H1 (cell line): ENCODE measurements around the gene OR52K2. TPM values are rescaled to one million over a fixed set of nuclear protein-coding genes. Genes with fewer than 3 reads are reported as not detected.
"Not testable (repeated sequence)": the region's sequence is repeated elsewhere in the genome, so short reads cannot be mapped to it uniquely, and the experiment has no call there.

ENCODE experiments used
- CTCF ChIA-PET: fragments of 300-600 bp; sonication (Branson Sonifier 250); formaldehyde crosslinking; loops from one replicate; lab custom pipeline; 2021; ENCODE audit not compliant: partially characterized antibody; lab: Charles Lee
- POLR2A ChIA-PET: fragments of 300-600 bp; sonication (Branson Sonifier 250); formaldehyde crosslinking; loops from one replicate; lab custom pipeline; 2021; ENCODE audit warnings: inconsistent platforms; ENCODE audit not compliant: partially characterized antibody; lab: Charles Lee
- DNase-seq, 2 experiments: peaks; one replicate each; pipeline versions ENCODE4 v3.0.0 to v3.0.0-alpha.2; 2010 to 2022; ENCODE audit warnings: low spot score in 2 of 2, low read depth in 1 of 2, mixed read lengths in 1 of 2
- FAIRE-seq: peaks from 2 replicates; lab custom pipeline; 2011; peaks lifted over from hg19 to GRCh38; lab: Jason Lieb, UNC
- H2AFZ ChIP-seq: 2 replicates; pipeline ENCODE4 v1.8.1; 2012; ENCODE audit warnings: low read length, inconsistent platforms
- H2AK5ac ChIP-seq: 2 replicates; pipeline ENCODE4 v1.6.1; 2013; ENCODE audit warnings: low read depth, low read length
- H2BK120ac ChIP-seq: replicated peaks from 2 replicates; pipeline ENCODE3; 2013; ENCODE audit warnings: low read depth, low read length, inconsistent platforms
- H2BK12ac ChIP-seq: 2 replicates; pipeline ENCODE4 v1.6.1; 2013; ENCODE audit warnings: low read depth, low read length
- H2BK15ac ChIP-seq: 2 replicates; pipeline ENCODE4 v1.6.1; 2013; ENCODE audit warnings: low read length
- H2BK20ac ChIP-seq: 2 replicates; pipeline ENCODE4 v1.6.1; 2013; ENCODE audit warnings: low read length
- H2BK5ac ChIP-seq: 2 replicates; pipeline ENCODE4 v1.6.1; 2013; ENCODE audit warnings: low read depth, low read length
- H3K14ac ChIP-seq: 2 replicates; pipeline ENCODE4 v1.6.1; 2013; ENCODE audit warnings: inconsistent platforms; ENCODE audit not compliant: insufficient read length
- H3K18ac ChIP-seq: 2 replicates; pipeline ENCODE4 v1.6.1; 2013; ENCODE audit warnings: low read length; ENCODE audit errors: extremely low read depth
- H3K23ac ChIP-seq: 2 replicates; pipeline ENCODE4 v1.6.1; 2013; ENCODE audit warnings: inconsistent platforms; ENCODE audit not compliant: insufficient read length
- H3K23me2 ChIP-seq: 2 replicates; pipeline ENCODE4 v1.6.1; 2013; ENCODE audit warnings: low read depth, low read length
- H3K27ac ChIP-seq: 2 replicates; pipeline ENCODE4 v1.6.1; 2011; ENCODE audit warnings: low read depth, low read length, inconsistent platforms
- H3K27me3 ChIP-seq, 4 experiments: replicated peaks in 1 of 4; 1 replicate in 1 of 4; 2 replicates in 3 of 4; pipeline versions ENCODE4 v1.6.1 to v1.8.1; 2011 to 2013; ENCODE audit warnings: low read length in 3 of 4, mild to moderate bottlenecking in 3 of 4, inconsistent platforms in 2 of 4, mixed read lengths in 2 of 4, moderate library complexity in 1 of 4; ENCODE audit not compliant: control insufficient read depth in 3 of 4, insufficient read depth in 3 of 4; ENCODE audit errors: extremely low read depth in 1 of 4
- H3K36me3 ChIP-seq, 4 experiments: 2 replicates each; pipeline versions ENCODE4 v1.6.1 to v1.8.1; 2011 to 2013; ENCODE audit warnings: mild to moderate bottlenecking in 4 of 4, low read length in 3 of 4, moderate library complexity in 2 of 4, control low read depth in 1 of 4, inconsistent platforms in 1 of 4; ENCODE audit not compliant: insufficient read depth in 4 of 4, control insufficient read depth in 2 of 4
- H3K4ac ChIP-seq: replicated peaks from 2 replicates; pipeline ENCODE3; 2013; ENCODE audit warnings: low read length, low read depth, mixed read lengths, inconsistent platforms; ENCODE audit not compliant: insufficient read length
- H3K4me1 ChIP-seq, 4 experiments: replicated peaks in 1 of 4; 1 replicate in 1 of 4; 2 replicates in 3 of 4; pipeline versions ENCODE4 v1.6.1 to v1.8.1; 2011 to 2013; ENCODE audit warnings: low read length in 3 of 4, inconsistent platforms in 2 of 4, mixed read lengths in 1 of 4; ENCODE audit not compliant: insufficient read depth in 4 of 4, control insufficient read depth in 3 of 4
- H3K4me2 ChIP-seq, 2 experiments: 2 replicates each; pipeline versions ENCODE4 v1.6.1 to v1.8.1; 2011 to 2013; ENCODE audit warnings: low read depth in 2 of 2, low read length in 2 of 2, control low read depth in 1 of 2, inconsistent platforms in 1 of 2, mild to moderate bottlenecking in 1 of 2; ENCODE audit not compliant: insufficient read depth in 1 of 2
- H3K4me3 ChIP-seq, 4 experiments: fragments of 200-600, 300-600 bp in 1 of 4; sonication (generic), shearing (Covaris generic), sonication (Bioruptor Twin) in 1 of 4; 2 replicates each; pipeline versions ENCODE4 v1.5.1 to v1.8.1; 2011 to 2016; ENCODE audit warnings: low read length in 4 of 4, low read depth in 3 of 4, control low read depth in 2 of 4, inconsistent platforms in 2 of 4, mild to moderate bottlenecking in 2 of 4, mixed read lengths in 1 of 4, moderate library complexity in 1 of 4; ENCODE audit not compliant: insufficient read depth in 2 of 4; ENCODE audit errors: extremely low read depth in 1 of 4
- H3K56ac ChIP-seq: replicated peaks from 2 replicates; pipeline ENCODE3; 2013; ENCODE audit warnings: low read depth, mild to moderate bottlenecking, mixed read lengths, low read length, inconsistent platforms; ENCODE audit not compliant: insufficient read length
- H3K79me1 ChIP-seq: 2 replicates; pipeline ENCODE4 v1.6.1; 2013; ENCODE audit warnings: low read depth, low read length, control low read depth
- H3K79me2 ChIP-seq, 2 experiments: 2 replicates each; pipeline versions ENCODE4 v1.6.1 to v1.8.1; 2012 to 2013; ENCODE audit warnings: low read length in 2 of 2, mild to moderate bottlenecking in 2 of 2, inconsistent platforms in 1 of 2; ENCODE audit not compliant: insufficient read depth in 2 of 2, control insufficient read depth in 1 of 2
- H3K9ac ChIP-seq, 4 experiments: replicated peaks in 1 of 4; 1 replicate in 1 of 4; 2 replicates in 3 of 4; pipeline versions ENCODE4 v1.6.1 to v1.8.1; 2011 to 2013; ENCODE audit warnings: low read depth in 3 of 4, low read length in 3 of 4, control low read depth in 2 of 4, mild to moderate bottlenecking in 2 of 4, moderate library complexity in 2 of 4, inconsistent platforms in 1 of 4; ENCODE audit errors: extremely low read depth in 1 of 4
- H3K9me3 ChIP-seq, 2 experiments: 2 replicates each; pipeline versions ENCODE4 v1.6.1 to v1.8.1; 2012 to 2013; ENCODE audit warnings: mild to moderate bottlenecking in 2 of 2, moderate library complexity in 2 of 2, control low read depth in 1 of 2, inconsistent platforms in 1 of 2, low read depth in 1 of 2, low read length in 1 of 2, mixed read lengths in 1 of 2; ENCODE audit not compliant: insufficient read depth in 2 of 2
- H4K20me1 ChIP-seq, 2 experiments: replicated peaks in 1 of 2; 2 replicates each; pipeline versions ENCODE3 to v1.8.1; 2011 to 2013; ENCODE audit warnings: inconsistent platforms in 2 of 2, low read length in 2 of 2, mild to moderate bottlenecking in 1 of 2; ENCODE audit not compliant: insufficient read depth in 2 of 2, control insufficient read depth in 1 of 2
- H4K5ac ChIP-seq: 2 replicates; pipeline ENCODE4 v1.6.1; 2013; ENCODE audit warnings: low read length, low read depth, mixed read lengths, inconsistent platforms; ENCODE audit not compliant: insufficient read length
- H4K8ac ChIP-seq: 2 replicates; pipeline ENCODE4 v1.8.0; 2013; ENCODE audit warnings: mild to moderate bottlenecking, moderate library complexity, low read length, inconsistent platforms; ENCODE audit not compliant: insufficient read depth; ENCODE audit errors: extremely low read depth
- H4K91ac ChIP-seq: replicated peaks from 2 replicates; pipeline ENCODE3; 2013; ENCODE audit warnings: low read length, mixed read lengths, inconsistent platforms; ENCODE audit not compliant: insufficient read length
- KDM1A ChIP-seq: fragments of 200-600, 300-600 bp; sonication (generic); IDR thresholded peaks from 2 replicates; pipeline ENCODE4 v1.7.1; 2016; ENCODE audit warnings: mild to moderate bottlenecking, low read length, borderline replicate concordance
- WGBS, 2 experiments: shearing (Covaris generic) in 1 of 2; methylation state at CpG; one replicate each; pipeline versions ENCODE4 v1.1.6 to v1.1.7; 2013 to 2015; ENCODE audit warnings: low lambda C conversion rate in 2 of 2, mixed read lengths in 2 of 2, inconsistent platforms in 1 of 2, low coverage in 1 of 2, missing lambda C conversion rate in 1 of 2; ENCODE audit not compliant: insufficient replicate concordance in 2 of 2, insufficient coverage in 1 of 2, insufficient read length in 1 of 2; ENCODE audit errors: extremely low coverage in 1 of 2, missing lambda C conversion rate in 1 of 2; 5-methylcytosine and 5-hydroxymethylcytosine counted together
- polyA plus RNA-seq, 7 experiments: library from polyadenylated mRNA; depleted of rRNA in 3 of 7; stranded (reverse) in 5 of 7; unstranded in 2 of 7; fragments of >200 nt in 5 of 7; fragments of 200-250 nt in 2 of 7; gene quantifications; 1 replicate in 5 of 7; 2 replicates in 1 of 7; 4 replicates in 1 of 7; pipeline versions ENCODE4 v1.2.1 to v1.2.3, GENCODE V29; 2011 to 2013; ENCODE audit warnings: missing spikeins in 2 of 7, mixed read lengths in 2 of 7
- total RNA-seq: library from RNA; stranded (reverse); fragmentation: NEBNext Ultra II Directional; extraction: Animal tissue kit (Norgen Biotek cat#: 25700); gene quantifications from 2 replicates; pipeline ENCODE4 v1.2.1, GENCODE V29; 2021

OR52K2 gene
- total and polyA plus RNA-seq, 2 of the 8 experiments (the other 6 are each of a cell fraction or from before 2014, with no cell fraction given): not detected

DNA sequence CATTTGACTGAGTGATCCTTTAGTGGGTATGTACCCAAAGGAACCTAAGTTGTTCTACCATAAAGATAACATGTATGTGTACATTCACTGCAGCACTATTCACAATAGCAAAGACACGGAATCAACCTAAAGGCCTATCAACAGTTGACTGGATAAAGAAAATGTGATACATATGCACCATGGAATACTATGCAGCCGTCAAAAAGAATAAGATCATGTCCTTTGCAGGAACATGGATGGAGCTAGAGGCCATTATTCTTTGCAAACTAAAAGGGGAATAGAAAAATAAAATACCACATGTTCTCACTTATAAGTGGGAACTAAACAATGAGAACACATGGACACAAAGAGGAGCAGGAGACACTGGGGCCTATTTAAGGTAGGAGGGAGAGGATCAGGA, 42.3 kb downstream of the OR52K2 start:
- H2AK5ac ChIP-seq, H3K23ac ChIP-seq, H3K27me3 ChIP-seq, DNase-seq, H3K23me2 ChIP-seq, H3K18ac ChIP-seq: not testable (repeated sequence)
- WGBS, 2 experiments: 80% methylated on average over 2 of the region's 2 CpGs; no CpG with 5 or more reads in 1 of the 2 experiments
- 0 out of 2 replicates have a peak, but pooled peaks have one; percentile 6 for TF ChIP-seq KDM1A
- TF ChIP-seq, all 59 proteins: peak for 1; not testable (repeated sequence) for 58
- H2BK5ac ChIP-seq, H2BK20ac ChIP-seq, H3K14ac ChIP-seq, H3K4me1 ChIP-seq, H2BK15ac ChIP-seq, H3K4me2 ChIP-seq, H2AFZ ChIP-seq, H4K20me1 ChIP-seq, FAIRE-seq, H3K56ac ChIP-seq, H4K91ac ChIP-seq, H3K36me3 ChIP-seq, H2BK12ac ChIP-seq, H3K4me3 ChIP-seq, POLR2A ChIA-PET, H3K9me3 ChIP-seq, H2BK120ac ChIP-seq, H3K4ac ChIP-seq, H4K8ac ChIP-seq, H3K27ac ChIP-seq, H3K79me2 ChIP-seq, H3K79me1 ChIP-seq, H4K5ac ChIP-seq, H3K9ac ChIP-seq: not testable (repeated sequence)
- CTCF ChIA-PET: interaction anchor here (3.1 to 7.2 kb wide), 4 partner anchors 12 to 307 kb away, joined by 18 to 104 read pairs (median 24); no protein-coding TSS in a partner anchor
